ENCODE measurements around the gene CLCN6. TPM values are rescaled to one million over a fixed set of nuclear protein-coding genes. Genes with fewer than 3 reads are reported as not detected.
"Not testable (repeated sequence)": the region's sequence is repeated elsewhere in the genome, so short reads cannot be mapped to it uniquely, and the experiment has no call there.

The CLCN6 gene
- total RNA-seq, 1 donor from 2014 or later = 56.3 TPM

GRCh38 chr1:11799896-11800295 lies 6.1 kb upstream of the CLCN6 start:
- no peak for TF ChIP-seq CTCF (conservative IDR thresholded peaks at IDR 0.05)
- peaks cover 30% of the 10 kb centered on the region for H3K4me1 Mint-ChIP-seq
- no peaks in the 10 kb centered on the region for H3K9me3 Mint-ChIP-seq
- no peaks in the 10 kb centered on the region for H3K36me3 Mint-ChIP-seq (ENCODE audit: low read depth)
- H3K27me3 Mint-ChIP-seq (ENCODE audit: low read depth) = no peaks in the 10 kb centered on the region
- H3K4me3 Mint-ChIP-seq = no peak overlapping the region
- DNase-seq (ENCODE audit: low read depth, low spot score) = no peak
- H3K27ac Mint-ChIP-seq (ENCODE audit: unreplicated experiment) = no peak overlapping the region

GRCh38 chr1:11800391-11800755 lies 5.6 kb upstream of the CLCN6 start:
- no peak for DNase-seq (ENCODE audit: low read depth, low spot score)
- peaks cover 32% of the 10 kb centered on the region for H3K4me1 Mint-ChIP-seq
- H3K4me3 Mint-ChIP-seq = no peak overlapping the region
- H3K27ac Mint-ChIP-seq (ENCODE audit: unreplicated experiment) = no peak overlapping the region
- H3K27me3 Mint-ChIP-seq (ENCODE audit: low read depth) = no peaks in the 10 kb centered on the region
- H3K36me3 Mint-ChIP-seq (ENCODE audit: low read depth) = no peaks in the 10 kb centered on the region
- TF ChIP-seq CTCF (conservative IDR thresholded peaks at IDR 0.05) = no peak
- H3K9me3 Mint-ChIP-seq = no peaks in the 10 kb centered on the region

GRCh38 chr1:11800756-11801433 lies 5.1 kb upstream of the CLCN6 start:
- DNase-seq (ENCODE audit: low read depth, low spot score) = no peak
- H3K27me3 Mint-ChIP-seq (ENCODE audit: low read depth) = no peaks in the 10 kb centered on the region
- peaks cover under 1% of the 10 kb centered on the region for H3K36me3 Mint-ChIP-seq (ENCODE audit: low read depth)
- TF ChIP-seq CTCF (conservative IDR thresholded peaks at IDR 0.05) = no peak
- no peaks in the 10 kb centered on the region for H3K9me3 Mint-ChIP-seq
- peak overlapping the region; percentile 88 for H3K4me3 Mint-ChIP-seq
- peak overlapping the region; percentile 75 for H3K27ac Mint-ChIP-seq (ENCODE audit: unreplicated experiment)
- H3K4me1 Mint-ChIP-seq = peaks cover 33% of the 10 kb centered on the region

GRCh38 chr1:11802616-11802972 lies 3.4 kb upstream of the CLCN6 start:
- H3K4me1 Mint-ChIP-seq = peaks cover 49% of the 10 kb centered on the region

GRCh38 chr1:11802973-11803885 lies 2.8 kb upstream of the CLCN6 start:
- Mint-ChIP-seq H3K27me3 (ENCODE audit: low read depth) (no peaks in the 10 kb centered on the region), H3K4me3 (peak overlapping the region; percentile 100), H3K36me3 (ENCODE audit: low read depth) (peaks cover 3% of the 10 kb centered on the region), H3K9me3 (no peaks in the 10 kb centered on the region), H3K4me1 (peaks cover 55% of the 10 kb centered on the region), H3K27ac (ENCODE audit: unreplicated experiment) (peak overlapping the region; percentile 92)
- no peak for TF ChIP-seq CTCF (conservative IDR thresholded peaks at IDR 0.05)
- peak; percentile 75 for DNase-seq (ENCODE audit: low read depth, low spot score)

More at GRCh38 chr1:11802616-11802972, 3.4 kb upstream of the CLCN6 start:
- Mint-ChIP-seq H3K27ac (ENCODE audit: unreplicated experiment) (peak overlapping the region; percentile 4), H3K9me3 (no peaks in the 10 kb centered on the region), H3K27me3 (ENCODE audit: low read depth) (no peaks in the 10 kb centered on the region), H3K36me3 (ENCODE audit: low read depth) (peaks cover 3% of the 10 kb centered on the region), H3K4me3 (peak overlapping the region; percentile 88)
- no peak for TF ChIP-seq CTCF (conservative IDR thresholded peaks at IDR 0.05)
- DNase-seq (ENCODE audit: low read depth, low spot score) = no peak

GRCh38 chr1:11803924-11804665 lies 1.9 kb upstream of the CLCN6 start:
- Mint-ChIP-seq H3K27ac (ENCODE audit: unreplicated experiment) (peak overlapping the region; percentile 92), H3K4me3 (peak overlapping the region; percentile 100), H3K4me1 (peaks cover 62% of the 10 kb centered on the region)
- not testable (repeated sequence) for H3K27me3 Mint-ChIP-seq (ENCODE audit: low read depth); DNase-seq (ENCODE audit: low read depth, low spot score); H3K9me3 Mint-ChIP-seq; H3K36me3 Mint-ChIP-seq (ENCODE audit: low read depth)

Data from neural crest cell (in vitro differentiated cells).